Cardiac muscle cell (in vitro differentiated cells and primary cell): ENCODE measurements around the gene ERC2. TPM values are rescaled to one million over a fixed set of nuclear protein-coding genes. Genes with fewer than 3 reads are reported as not detected.

Experiments used
- DNase-seq, 2 donors: peaks; one replicate each; pipeline versions ENCODE4 v3.0.0 to v3.0.0-alpha.2; 2010 to 2017; ENCODE audit warnings: low read depth in 1 of 2, low spot score in 1 of 2
- H3K27ac ChIP-seq: fragments of 200-600 bp; sonication (generic); 2 replicates; pipeline ENCODE4 v1.5.1; 2016
- H3K27me3 ChIP-seq: fragments of 200-600 bp; sonication (generic); 2 replicates; pipeline ENCODE4 v1.6.0; 2016; ENCODE audit warnings: control low read depth
- H3K36me3 ChIP-seq: fragments of 200-600 bp; sonication (generic); 2 replicates; pipeline ENCODE4 v1.5.1; 2016; ENCODE audit warnings: control low read depth
- H3K4me1 ChIP-seq: fragments of 200-600 bp; sonication (generic); 2 replicates; pipeline ENCODE4 v1.8.1; 2017; ENCODE audit warnings: low read depth, mild to moderate bottlenecking, mixed run types
- H3K4me3 ChIP-seq: fragments of 200-600 bp; sonication (generic); 2 replicates; pipeline ENCODE4 v1.5.1; 2016; ENCODE audit warnings: mild to moderate bottlenecking
- H3K9me3 ChIP-seq: fragments of 200-600 bp; sonication (generic); 2 replicates; pipeline ENCODE4 v1.5.1; 2017; ENCODE audit warnings: low read depth, mild to moderate bottlenecking, control low read depth
- CTCF ChIP-seq: IDR thresholded peaks from 2 replicates; pipeline ENCODE4 v1.5.1; 2012; ENCODE audit warnings: low read depth, mild to moderate bottlenecking, low read length
- polyA plus RNA-seq: library from polyadenylated mRNA; unstranded; fragments of >200 nt; fragmentation: Nextera tagmentation; extraction: Ambion mirVana; gene quantifications from 2 replicates; pipeline ENCODE4 v1.2.1, GENCODE V29; 2016
- total RNA-seq: library from RNA; depleted of rRNA; stranded (reverse); fragments of >200 nt; gene quantifications from 2 replicates; pipeline ENCODE4 v1.2.3, GENCODE V29; 2016

The ERC2 gene
- total and polyA plus RNA-seq, 2 experiments from 2014 or later, result 18.1 to 29.0 TPM

GRCh38 chr3:55859305-55859704, 609.0 kb downstream of the ERC2 start:
- peaks cover 28% of the 10 kb centered on the region for H3K4me1 ChIP-seq
- no peak for DNase-seq

GRCh38 chr3:55858727-55859126, 609.5 kb downstream of the ERC2 start:
- Histone ChIP-seq H3K27me3 (no peaks in the 10 kb centered on the region), H3K4me3 (no peak overlapping the region), H3K27ac (no peak overlapping the region), H3K36me3 (no peaks in the 10 kb centered on the region), H3K9me3 (no peaks in the 10 kb centered on the region), H3K4me1 (peaks cover 28% of the 10 kb centered on the region)
- DNase-seq, result no peak
- TF ChIP-seq CTCF, result no peak

More at GRCh38 chr3:55859305-55859704, 609.0 kb downstream of the ERC2 start:
- H3K9me3 ChIP-seq, result no peaks in the 10 kb centered on the region
- no peak overlapping the region for H3K27ac ChIP-seq
- TF ChIP-seq CTCF, result no peak
- H3K4me3 ChIP-seq, result no peak overlapping the region
- H3K27me3 ChIP-seq, result no peaks in the 10 kb centered on the region
- no peaks in the 10 kb centered on the region for H3K36me3 ChIP-seq

DNA sequence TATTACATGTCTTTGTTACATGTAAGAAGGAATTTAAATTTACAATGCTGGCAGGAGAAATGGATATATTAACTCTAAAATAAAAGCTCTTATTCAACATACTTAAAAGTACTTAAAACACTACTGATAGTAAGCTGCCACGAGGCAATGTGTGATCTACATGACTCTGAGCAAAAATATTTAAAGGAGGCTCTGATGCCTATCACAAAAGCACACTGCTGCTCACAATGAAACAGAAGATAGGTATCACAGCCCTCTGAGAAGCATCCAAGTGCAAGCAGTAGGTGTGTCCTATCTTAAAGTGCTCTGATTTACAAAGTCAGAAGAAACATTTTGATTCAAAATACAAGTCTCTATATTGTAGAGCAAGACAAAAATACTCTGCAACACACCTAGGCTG, 610.0 kb downstream of the ERC2 start:
- Histone ChIP-seq H3K4me3 (no peak overlapping the region), H3K27ac (no peak overlapping the region), H3K36me3 (no peaks in the 10 kb centered on the region), H3K27me3 (no peaks in the 10 kb centered on the region), H3K9me3 (no peaks in the 10 kb centered on the region), H3K4me1 (peaks cover 24% of the 10 kb centered on the region)
- TF ChIP-seq CTCF, result no peak
- no peak for DNase-seq

GRCh38 chr3:55857633-55858032, 610.6 kb downstream of the ERC2 start:
- no peaks in the 10 kb centered on the region for H3K9me3 ChIP-seq
- no peak for TF ChIP-seq CTCF
- H3K27me3 ChIP-seq, result no peaks in the 10 kb centered on the region
- DNase-seq, result no peak
- no peak overlapping the region for H3K4me3 ChIP-seq
- H3K4me1 ChIP-seq, result peaks cover 19% of the 10 kb centered on the region
- H3K27ac ChIP-seq, result no peak overlapping the region
- no peaks in the 10 kb centered on the region for H3K36me3 ChIP-seq

GRCh38 chr3:55855311-55855710, 613.0 kb downstream of the ERC2 start:
- Histone ChIP-seq H3K36me3 (no peaks in the 10 kb centered on the region), H3K4me3 (no peak overlapping the region), H3K9me3 (no peaks in the 10 kb centered on the region), H3K27me3 (no peaks in the 10 kb centered on the region), H3K4me1 (peaks cover 14% of the 10 kb centered on the region), H3K27ac (no peak overlapping the region)
- no peak for TF ChIP-seq CTCF
- DNase-seq, result no peak

GRCh38 chr3:55854494-55854893, 613.8 kb downstream of the ERC2 start:
- Histone ChIP-seq H3K27ac (no peak overlapping the region), H3K27me3 (no peaks in the 10 kb centered on the region), H3K4me1 (peaks cover 12% of the 10 kb centered on the region), H3K4me3 (no peak overlapping the region), H3K36me3 (no peaks in the 10 kb centered on the region), H3K9me3 (no peaks in the 10 kb centered on the region)
- TF ChIP-seq CTCF, result no peak
- no peak for DNase-seq
